ENCODE results near the gene ZNF107. TPM values are rescaled to one million over a fixed set of nuclear protein-coding genes. Genes with fewer than 3 reads are reported as not detected.
"Not testable (repeated sequence)": the region's sequence is repeated elsewhere in the genome, so short reads cannot be mapped to it uniquely, and the experiment has no call there.

ZNF107 gene
- total RNA-seq, 1 donor from 2014 or later: 17.5 TPM

- intact Hi-C loops (cut with micrococcal nuclease): no loop called here
Observed at GRCh38 chr7:64642875-64643274, 23.1 kb upstream of the ZNF107 start.

- intact Hi-C loops (cut with micrococcal nuclease): no loop called here
Observed at GRCh38 chr7:64643566-64643965, 22.4 kb upstream of the ZNF107 start.

GRCh38 chr7:64651203-64651602 is 14.7 kb upstream of the ZNF107 start:
- intact Hi-C loops (cut with micrococcal nuclease): no loop called here

GRCh38 chr7:64651632-64652165 is 14.2 kb upstream of the ZNF107 start:
- intact Hi-C loops (cut with micrococcal nuclease): no loop called here

DNA sequence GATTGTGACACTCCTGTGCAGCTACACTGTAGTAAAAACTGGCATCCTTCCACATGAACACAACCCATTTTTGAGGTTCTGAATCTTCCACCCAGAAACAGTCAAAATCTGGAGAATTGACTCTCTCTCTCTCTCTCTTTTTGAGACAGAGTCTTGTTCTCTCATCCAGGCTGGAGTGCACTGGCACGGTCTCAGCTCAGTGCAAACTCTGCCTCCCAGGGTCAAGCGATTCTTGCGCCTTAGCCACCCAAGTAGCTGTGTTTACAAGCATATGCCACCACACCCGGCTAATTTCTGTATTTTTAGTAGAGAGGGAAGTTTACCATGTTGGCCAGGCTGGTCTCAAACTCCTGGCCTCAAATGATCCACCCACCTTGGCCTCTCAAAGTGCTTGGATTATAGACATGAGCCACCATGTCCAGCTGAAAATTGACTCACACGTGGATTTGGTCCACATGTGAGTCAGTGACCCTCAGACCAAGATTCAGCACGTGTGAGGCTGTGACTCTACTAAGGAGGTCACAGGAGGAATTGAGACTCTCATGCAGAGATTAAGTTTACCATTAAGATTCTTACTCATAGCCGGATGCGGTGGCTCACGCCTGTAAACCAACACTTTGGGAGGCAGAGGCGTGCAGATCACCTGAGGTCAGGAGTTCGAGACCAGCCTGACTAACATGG is 12.1 kb upstream of the ZNF107 start:
- intact Hi-C loops (cut with micrococcal nuclease): no loop called here

GRCh38 chr7:64654796-64655548 is 11.0 kb upstream of the ZNF107 start:
- intact Hi-C loops (cut with micrococcal nuclease): no loop called here

DNA sequence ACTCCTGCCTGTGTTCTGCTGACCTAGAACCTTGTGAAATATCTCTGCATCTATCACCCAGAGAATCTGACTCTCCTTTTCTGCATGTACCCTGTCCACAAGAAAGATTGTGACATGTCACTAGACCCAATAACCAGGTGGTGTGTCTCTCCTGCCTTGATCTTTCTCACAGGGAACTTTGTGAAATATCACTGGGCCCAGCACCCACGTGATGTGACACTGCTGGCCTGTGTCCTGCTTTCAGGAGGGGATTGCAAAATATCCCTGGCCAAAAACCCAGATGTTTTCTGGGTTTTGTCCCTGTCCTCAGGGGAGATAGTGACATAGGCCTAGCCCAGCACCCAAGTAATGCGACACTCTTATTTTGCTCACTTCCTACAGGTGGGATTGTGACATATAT is 10.1 kb upstream of the ZNF107 start:
- intact Hi-C loops (cut with micrococcal nuclease): no loop called here

DNA sequence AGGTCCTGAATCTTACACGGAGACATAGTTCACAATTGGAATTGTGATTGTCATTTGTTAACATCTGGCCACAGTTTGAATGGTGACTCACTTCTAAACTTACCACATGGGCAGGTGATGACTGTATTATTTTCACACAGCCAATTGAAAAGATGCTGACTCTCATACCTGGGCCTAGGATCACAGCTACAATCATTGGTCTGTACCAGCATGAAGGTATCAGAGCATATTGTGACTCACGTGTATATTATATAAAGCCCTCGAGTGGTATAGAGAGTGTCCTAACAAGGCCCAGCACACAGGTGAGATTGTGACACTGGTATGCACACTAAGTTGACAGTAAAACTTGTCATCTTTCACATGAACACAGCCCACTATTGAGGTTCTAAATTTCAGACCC is 9.4 kb upstream of the ZNF107 start:
- intact Hi-C loops (cut with micrococcal nuclease): no loop called here

DNA sequence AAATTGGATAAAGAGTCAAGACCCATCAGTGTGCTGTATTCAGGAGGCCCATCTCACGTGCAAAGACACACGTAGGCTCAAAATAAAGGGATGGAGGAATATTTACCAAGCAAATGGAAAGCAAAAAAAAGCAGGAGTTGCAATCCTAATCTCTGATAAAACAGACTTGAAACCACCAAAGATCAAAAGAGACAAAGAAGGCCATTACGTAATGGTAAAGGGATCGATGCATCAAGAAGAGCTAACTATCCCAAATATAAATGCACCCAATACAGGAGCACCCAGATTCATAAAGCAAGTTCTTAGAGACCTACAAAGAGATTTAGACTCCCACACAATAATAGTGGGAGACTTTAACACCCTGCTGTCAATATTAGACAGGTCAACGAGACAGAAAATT is 3.8 kb upstream of the ZNF107 start:
- intact Hi-C loops (cut with micrococcal nuclease): loop anchor here (10.0 kb wide), 1 partner anchor 563 kb away; no protein-coding TSS in a partner anchor

- intact Hi-C loops (cut with micrococcal nuclease): loop anchor here (1.0 to 10.0 kb wide), 13 partner anchors 26 to 1826 kb away; partner anchors contain the start of genes ERV3-1, ZNF138, ZNF273 and ZNF680
Observed at GRCh38 chr7:64666663-64667050, 724 bp downstream of the ZNF107 start.

DNA sequence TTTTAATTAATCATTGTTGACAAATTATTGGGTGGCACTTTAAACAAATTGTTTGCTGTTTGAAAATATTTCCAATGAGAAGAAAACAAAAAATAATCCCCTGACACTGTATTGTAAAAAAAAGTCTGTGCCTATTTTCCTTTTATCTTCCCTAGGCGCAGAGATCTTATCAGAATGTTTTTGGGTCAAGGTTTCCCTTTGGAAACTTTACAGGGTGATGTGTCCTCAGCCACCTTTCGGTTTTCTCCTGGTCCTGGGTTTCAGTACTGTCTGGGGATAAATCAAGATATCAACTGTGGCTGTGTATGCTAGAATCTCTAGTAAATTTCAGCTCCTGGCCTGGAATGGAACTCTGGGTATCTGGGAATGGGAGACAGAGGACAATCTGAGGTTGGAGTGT is 1.4 kb downstream of the ZNF107 start:
- intact Hi-C loops (cut with micrococcal nuclease): loop anchor here (2.0 to 10.0 kb wide), 4 partner anchors 40 to 1825 kb away; no protein-coding TSS in a partner anchor

GRCh38 chr7:64672414-64672813 is 6.5 kb downstream of the ZNF107 start:
- intact Hi-C loops (cut with micrococcal nuclease): no loop called here

GRCh38 chr7:64685091-64685490 is 19.2 kb downstream of the ZNF107 start:
- intact Hi-C loops (cut with micrococcal nuclease): no loop called here

DNA sequence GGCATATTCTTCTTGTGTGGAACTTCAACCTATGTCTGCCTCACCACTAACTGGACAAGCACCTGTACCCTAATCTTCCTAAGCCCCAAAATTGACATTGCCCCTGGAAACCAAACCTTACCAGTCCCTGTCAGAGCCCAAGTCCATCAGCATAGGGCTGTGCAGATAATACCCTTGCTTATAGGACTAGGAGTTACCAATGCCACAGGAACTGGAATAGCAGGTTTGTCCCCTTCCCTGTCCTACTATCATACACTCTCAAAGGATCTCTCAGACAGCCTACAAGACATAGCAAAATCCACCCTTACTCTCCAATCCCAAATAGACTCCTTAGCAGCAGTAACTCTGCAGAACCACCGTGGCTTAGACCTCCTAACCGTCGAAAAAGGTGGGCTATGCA is 19.8 kb downstream of the ZNF107 start:
- intact Hi-C loops (cut with micrococcal nuclease): no loop called here

DNA sequence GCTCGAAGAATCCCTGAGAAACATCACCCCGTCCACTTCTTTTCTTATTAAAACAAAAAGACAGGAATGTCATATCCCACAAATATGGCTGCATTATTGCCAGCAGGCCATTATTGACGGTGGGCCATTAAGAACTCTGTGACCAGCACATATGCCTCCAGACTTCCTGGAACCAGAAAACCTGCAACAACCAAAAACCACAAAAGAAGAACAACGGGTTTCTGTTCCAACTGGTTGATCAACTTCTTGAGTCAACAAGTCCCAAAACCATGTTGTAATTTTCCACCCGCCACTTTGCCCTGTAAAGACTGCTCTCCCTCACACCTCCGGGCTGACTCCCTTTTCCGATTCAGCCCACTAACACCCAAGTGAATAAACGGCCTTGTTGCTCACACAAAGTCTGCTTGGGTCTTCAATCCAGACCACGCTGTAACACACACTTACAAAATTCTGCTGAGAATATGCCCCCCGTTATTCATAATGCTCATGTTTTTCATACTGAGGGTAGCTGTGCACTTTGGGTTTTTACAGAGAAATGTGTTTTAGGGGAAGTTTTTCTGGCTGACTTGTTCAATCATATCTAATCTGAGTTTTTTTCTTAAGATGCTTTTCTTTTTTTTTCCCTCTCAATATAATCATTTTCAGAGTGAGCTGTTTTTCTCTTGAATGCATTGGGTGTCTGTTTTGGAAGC is 20.7 kb downstream of the ZNF107 start:
- intact Hi-C loops (cut with micrococcal nuclease): no loop called here

GRCh38 chr7:64687249-64687648 is 21.3 kb downstream of the ZNF107 start:
- intact Hi-C loops (cut with micrococcal nuclease): no loop called here

DNA sequence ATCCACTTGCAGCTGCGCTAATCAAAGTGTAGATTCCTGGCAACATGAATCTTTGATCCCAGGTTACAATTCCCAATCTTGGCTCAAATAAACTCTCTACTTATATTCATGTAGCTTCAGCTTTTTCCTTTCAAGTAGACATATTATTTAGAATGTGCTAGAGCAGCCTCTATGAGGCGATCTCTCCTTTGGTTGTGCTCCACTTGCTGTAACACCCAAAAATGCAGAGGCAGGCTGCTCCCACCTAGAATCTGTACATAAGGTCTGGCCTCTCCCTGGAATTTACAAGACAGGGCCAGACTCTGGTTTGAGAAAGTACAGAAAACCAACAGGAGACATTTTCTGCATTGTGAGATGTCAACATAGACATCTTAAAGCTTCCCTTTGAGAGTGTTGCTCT is 23.1 kb downstream of the ZNF107 start:
- intact Hi-C loops (cut with micrococcal nuclease): no loop called here

GRCh38 chr7:64691831-64692230 is 25.9 kb downstream of the ZNF107 start:
- intact Hi-C loops (cut with micrococcal nuclease): loop anchor here (1.0 kb wide), 1 partner anchor 26 kb away; the partner anchor contains the start of gene ZNF107

DNA sequence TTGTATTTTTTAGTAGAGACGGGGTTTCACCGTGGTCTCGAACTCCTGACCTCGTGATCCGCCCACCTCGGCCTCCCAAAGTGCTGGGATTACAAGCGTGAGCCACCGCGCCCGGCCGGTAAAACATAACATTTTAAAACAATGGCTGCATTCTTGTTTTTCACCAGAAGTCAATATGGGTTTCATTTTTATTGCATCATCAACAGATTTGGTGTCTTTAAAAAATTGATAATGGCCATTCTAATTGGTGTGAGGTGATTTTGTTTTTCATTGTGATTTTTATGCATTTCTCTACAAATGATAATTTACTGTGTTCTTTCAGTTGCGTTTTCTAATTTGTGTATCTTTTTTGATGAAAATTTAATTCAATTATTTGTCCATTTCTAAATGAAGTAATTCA is 31.9 kb downstream of the ZNF107 start:
- intact Hi-C loops (cut with micrococcal nuclease): not testable (repeated sequence)

GRCh38 chr7:64706625-64707292 is 40.8 kb downstream of the ZNF107 start:
- intact Hi-C loops (cut with micrococcal nuclease): loop anchor here (5.0 kb wide), 1 partner anchor 39 kb away; the partner anchor contains the start of gene ZNF107

DNA sequence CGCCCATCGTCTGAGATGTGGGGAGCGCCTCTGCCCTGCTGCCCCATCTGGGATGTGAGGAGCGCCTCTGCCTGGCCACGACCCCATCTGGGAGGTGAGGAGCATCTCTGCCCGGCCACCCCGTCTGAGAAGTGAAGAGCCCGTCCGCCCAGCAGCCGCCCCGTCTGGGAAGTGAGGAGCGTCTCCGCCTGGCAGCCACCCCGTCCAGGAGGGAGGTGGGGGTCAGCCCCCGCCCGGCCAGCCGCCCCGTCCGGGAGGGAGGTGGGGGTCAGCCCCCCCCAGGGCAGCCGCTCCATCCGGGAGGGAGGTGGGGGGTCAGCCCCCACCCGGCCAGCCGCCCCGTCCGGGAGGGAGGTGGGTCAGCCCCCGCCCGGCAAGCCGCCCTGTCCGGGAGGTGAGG is 52.0 kb downstream of the ZNF107 start:
- intact Hi-C loops (cut with micrococcal nuclease): not testable (repeated sequence)

Data from T-helper 1 cell treated with Interleukin-12 subunit alpha and Interleukin-12 subunit beta and Interleukin-4 antibody, amounts not matched to agents 30 ng/mL and 1 ng/mL, for 36 hours (primary cell).